Heart left ventricle (tissue), 13 donors: Measurements from ENCODE around the gene MVK.

Experiments used
- CTCF ChIP-seq, 12 donors: fragments of 200-600 bp; sonication (generic) in 4 of 12; IDR thresholded peaks; one replicate each; pipeline versions ENCODE4 v1.5.0 to v1.8.0; 2018 to 2022; ENCODE audit warnings: antibody characterized with exemption in 12 of 12, mild to moderate bottlenecking in 5 of 12
- POLR2A ChIP-seq, 2 donors: fragments of 450-650 bp; IDR thresholded peaks; one replicate each; pipeline ENCODE4 v1.6.1; 2017; ENCODE audit warnings: antibody characterized with exemption in 2 of 2, mild to moderate bottlenecking in 2 of 2, moderate library complexity in 2 of 2
- donor health status: ischemic (EF 13 %, LVEDD 7.1; RV severe dilation, severe dysfunction).
- donor health status: DM: no; HTN: yes; CAD: no.
- donor health status: DM: no; HTN: no; CAD: no.
- donor health status: ischemic (EF 25% LVEDD 6.9; RV normal size, moderate dysfunction).
- donor health status: ischemic (EF 25% LVEDD 5.7; RV mildly dilated, moderate dysfunction).
- donor health status: ischemic (EF 35%, LVEDD 5.7; RV mildly dilated, moderate dysfunction).
- donor health status: nonischemic (EF 11% LVEDD 7.7; RV severe dilation, severe dysfunction).
- donor health status: DM: yes; HTN: yes; CAD: no.
- donor health status: PGD.
- donor health status: ischemic (EF 29% LVEDD 5.4; RV normal size, mild dysfunction).
- donor health status: nonischemic (EF 23%, LVEDD 6.1; RV moderate dilation, normal function).

- TF ChIP-seq CTCF (IDR thresholded peaks at IDR 0.05) (no peak), POLR2A (IDR thresholded peaks at IDR 0.05) (no peak)
These were observed 19.6 kb upstream of the MVK start for GRCh38 chr12:109553906-109554500.
